ENCODE results near the gene ADGRA1.
"Not testable (repeated sequence)": the region's sequence is repeated elsewhere in the genome, so short reads cannot be mapped to it uniquely, and the experiment has no call there.

The ADGRA1 gene

GRCh38 chr10:133104068-133104962 is 16.6 kb downstream of the ADGRA1 start:
- Histone ChIP-seq H3K36me3 (ENCODE audit: control insufficient read depth, insufficient read depth, low read length) (no peaks in the 10 kb centered on the region), H3K27ac (ENCODE audit: low read depth, low read length) (no peak overlapping the region), H3K27me3 (ENCODE audit: control insufficient read depth, insufficient read depth, low read length) (no peaks in the 10 kb centered on the region), H3K4me3 (ENCODE audit: low read depth, low read length) (no peak overlapping the region), H3K9ac (ENCODE audit: low read depth, low read length) (no peak overlapping the region), H3K4me1 (ENCODE audit: control insufficient read depth, insufficient read depth, low read length) (peaks cover 21% of the 10 kb centered on the region), H3K9me3 (ENCODE audit: control insufficient read depth, insufficient read depth, low read length) (no peaks in the 10 kb centered on the region; the same call in 1 of the 2 replicates)

GRCh38 chr10:133104963-133105640 is 17.4 kb downstream of the ADGRA1 start:
- no peak overlapping the region for H3K27ac ChIP-seq (ENCODE audit: low read depth, low read length)

GRCh38 chr10:133105686-133106390 is 18.1 kb downstream of the ADGRA1 start:
- Histone ChIP-seq H3K27ac (ENCODE audit: low read depth, low read length) (no peak overlapping the region), H3K36me3 (ENCODE audit: control insufficient read depth, insufficient read depth, low read length) (no peaks in the 10 kb centered on the region), H3K4me1 (ENCODE audit: control insufficient read depth, insufficient read depth, low read length) (peaks cover 17% of the 10 kb centered on the region), H3K4me3 (ENCODE audit: low read depth, low read length) (no peak overlapping the region), H3K9me3 (ENCODE audit: control insufficient read depth, insufficient read depth, low read length) (no peaks in the 10 kb centered on the region; the same call in 1 of the 2 replicates), H3K9ac (ENCODE audit: low read depth, low read length) (no peak overlapping the region), H3K27me3 (ENCODE audit: control insufficient read depth, insufficient read depth, low read length) (no peaks in the 10 kb centered on the region)

More at GRCh38 chr10:133104963-133105640, 17.4 kb downstream of the ADGRA1 start:
- Histone ChIP-seq H3K9me3 (ENCODE audit: control insufficient read depth, insufficient read depth, low read length) (no peaks in the 10 kb centered on the region; the same call in 1 of the 2 replicates), H3K36me3 (ENCODE audit: control insufficient read depth, insufficient read depth, low read length) (no peaks in the 10 kb centered on the region), H3K27me3 (ENCODE audit: control insufficient read depth, insufficient read depth, low read length) (no peaks in the 10 kb centered on the region), H3K4me3 (ENCODE audit: low read depth, low read length) (no peak overlapping the region), H3K9ac (ENCODE audit: low read depth, low read length) (no peak overlapping the region), H3K4me1 (ENCODE audit: control insufficient read depth, insufficient read depth, low read length) (peaks cover 21% of the 10 kb centered on the region)

GRCh38 chr10:133106516-133106915 is 18.8 kb downstream of the ADGRA1 start:
- Histone ChIP-seq H3K4me3 (ENCODE audit: low read depth, low read length) (no peak overlapping the region), H3K9me3 (ENCODE audit: control insufficient read depth, insufficient read depth, low read length) (no peaks in the 10 kb centered on the region; the same call in 1 of the 2 replicates), H3K4me1 (ENCODE audit: control insufficient read depth, insufficient read depth, low read length) (peaks cover 12% of the 10 kb centered on the region), H3K36me3 (ENCODE audit: control insufficient read depth, insufficient read depth, low read length) (no peaks in the 10 kb centered on the region), H3K9ac (ENCODE audit: low read depth, low read length) (no peak overlapping the region), H3K27ac (ENCODE audit: low read depth, low read length) (no peak overlapping the region), H3K27me3 (ENCODE audit: control insufficient read depth, insufficient read depth, low read length) (no peaks in the 10 kb centered on the region)

- peaks cover 3% of the 10 kb centered on the region; the same call in 1 of the 2 replicates for H3K4me1 ChIP-seq (ENCODE audit: control insufficient read depth, insufficient read depth, low read length)
- no peaks in the 10 kb centered on the region for H3K27me3 ChIP-seq (ENCODE audit: control insufficient read depth, insufficient read depth, low read length)
- no peak overlapping the region for H3K9ac ChIP-seq (ENCODE audit: low read depth, low read length)
- H3K9me3 ChIP-seq (ENCODE audit: control insufficient read depth, insufficient read depth, low read length): no peaks in the 10 kb centered on the region; the same call in 1 of the 2 replicates
- H3K36me3 ChIP-seq (ENCODE audit: control insufficient read depth, insufficient read depth, low read length): no peaks in the 10 kb centered on the region
- H3K4me3 ChIP-seq (ENCODE audit: low read depth, low read length): no peak overlapping the region
- H3K27ac ChIP-seq (ENCODE audit: low read depth, low read length): no peak overlapping the region
Measured at GRCh38 chr10:133107442-133107841, 19.7 kb downstream of the ADGRA1 start.

GRCh38 chr10:133109711-133110110 is 22.0 kb downstream of the ADGRA1 start:
- H3K4me3 ChIP-seq (ENCODE audit: low read depth, low read length): no peak overlapping the region
- H3K27ac ChIP-seq (ENCODE audit: low read depth, low read length): no peak overlapping the region
- no peaks in the 10 kb centered on the region; the same call in 1 of the 2 replicates for H3K9me3 ChIP-seq (ENCODE audit: control insufficient read depth, insufficient read depth, low read length)
- no peaks in the 10 kb centered on the region for H3K27me3 ChIP-seq (ENCODE audit: control insufficient read depth, insufficient read depth, low read length)
- H3K4me1 ChIP-seq (ENCODE audit: control insufficient read depth, insufficient read depth, low read length): no peaks in the 10 kb centered on the region
- no peak overlapping the region for H3K9ac ChIP-seq (ENCODE audit: low read depth, low read length)
- H3K36me3 ChIP-seq (ENCODE audit: control insufficient read depth, insufficient read depth, low read length): no peaks in the 10 kb centered on the region

- no peaks in the 10 kb centered on the region; the same call in 1 of the 2 replicates for H3K9me3 ChIP-seq (ENCODE audit: control insufficient read depth, insufficient read depth, low read length)
- no peaks in the 10 kb centered on the region for H3K27me3 ChIP-seq (ENCODE audit: control insufficient read depth, insufficient read depth, low read length)
- H3K4me1 ChIP-seq (ENCODE audit: control insufficient read depth, insufficient read depth, low read length): no peaks in the 10 kb centered on the region
- H3K36me3 ChIP-seq (ENCODE audit: control insufficient read depth, insufficient read depth, low read length): no peaks in the 10 kb centered on the region
- H3K4me3 ChIP-seq (ENCODE audit: low read depth, low read length): no peak overlapping the region
- no peak overlapping the region for H3K9ac ChIP-seq (ENCODE audit: low read depth, low read length)
- H3K27ac ChIP-seq (ENCODE audit: low read depth, low read length): no peak overlapping the region
Measured at GRCh38 chr10:133110133-133110532, 22.4 kb downstream of the ADGRA1 start.

GRCh38 chr10:133110609-133111275 is 23.0 kb downstream of the ADGRA1 start:
- no peak overlapping the region for H3K9ac ChIP-seq (ENCODE audit: low read depth, low read length)
- no peaks in the 10 kb centered on the region for H3K27me3 ChIP-seq (ENCODE audit: control insufficient read depth, insufficient read depth, low read length)
- no peak overlapping the region for H3K4me3 ChIP-seq (ENCODE audit: low read depth, low read length)
- no peaks in the 10 kb centered on the region for H3K4me1 ChIP-seq (ENCODE audit: control insufficient read depth, insufficient read depth, low read length)
- H3K9me3 ChIP-seq (ENCODE audit: control insufficient read depth, insufficient read depth, low read length): no peaks in the 10 kb centered on the region; the same call in 1 of the 2 replicates
- H3K36me3 ChIP-seq (ENCODE audit: control insufficient read depth, insufficient read depth, low read length): no peaks in the 10 kb centered on the region
- H3K27ac ChIP-seq (ENCODE audit: low read depth, low read length): no peak overlapping the region

- not testable (repeated sequence) for H3K36me3 ChIP-seq (ENCODE audit: control insufficient read depth, insufficient read depth, low read length); H3K9ac ChIP-seq (ENCODE audit: low read depth, low read length); H3K9me3 ChIP-seq (ENCODE audit: control insufficient read depth, insufficient read depth, low read length); H3K27me3 ChIP-seq (ENCODE audit: control insufficient read depth, insufficient read depth, low read length); H3K27ac ChIP-seq (ENCODE audit: low read depth, low read length); H3K4me1 ChIP-seq (ENCODE audit: control insufficient read depth, insufficient read depth, low read length); H3K4me3 ChIP-seq (ENCODE audit: low read depth, low read length)
Measured at GRCh38 chr10:133111640-133112039, 23.9 kb downstream of the ADGRA1 start.

- Histone ChIP-seq H3K36me3 (ENCODE audit: control insufficient read depth, insufficient read depth, low read length) (no peaks in the 10 kb centered on the region), H3K9ac (ENCODE audit: low read depth, low read length) (no peak overlapping the region), H3K27me3 (ENCODE audit: control insufficient read depth, insufficient read depth, low read length) (no peaks in the 10 kb centered on the region), H3K9me3 (ENCODE audit: control insufficient read depth, insufficient read depth, low read length) (no peaks in the 10 kb centered on the region; the same call in 1 of the 2 replicates), H3K4me1 (ENCODE audit: control insufficient read depth, insufficient read depth, low read length) (no peaks in the 10 kb centered on the region), H3K27ac (ENCODE audit: low read depth, low read length) (no peak overlapping the region), H3K4me3 (ENCODE audit: low read depth, low read length) (no peak overlapping the region)
Measured at GRCh38 chr10:133113146-133113830, 25.6 kb downstream of the ADGRA1 start.
